Measurements from ENCODE around the gene OR11A1.

OR11A1 gene

GRCh38 chr6:29424168-29424567 is 32.7 kb downstream of the OR11A1 start:
- TF ChIP-seq TAF1 (IDR thresholded peaks at IDR 0.05; ENCODE audit: borderline replicate concordance, insufficient read depth, low read length) (no peak), FOXP2 (optimal IDR thresholded peaks at IDR 0.05; ENCODE audit: borderline replicate concordance, extremely low read depth, extremely low read length, insufficient read depth) (no peak), REST (IDR thresholded peaks at IDR 0.05; ENCODE audit: insufficient read depth in 1 of 2, low read depth in 2 of 2, low read length in 2 of 2) (no peak), POLR2AphosphoS5 (IDR thresholded peaks at IDR 0.05; ENCODE audit: low read depth, low read length) (no peak), SIN3A (IDR thresholded peaks at IDR 0.05; ENCODE audit: borderline replicate concordance, insufficient read depth, low read length) (no peak)

- TF ChIP-seq TAF1 (IDR thresholded peaks at IDR 0.05; ENCODE audit: borderline replicate concordance, insufficient read depth, low read length), result no peak
- TF ChIP-seq FOXP2 (optimal IDR thresholded peaks at IDR 0.05; ENCODE audit: borderline replicate concordance, extremely low read depth, extremely low read length, insufficient read depth), result no peak
- no peak for TF ChIP-seq REST (IDR thresholded peaks at IDR 0.05; ENCODE audit: insufficient read depth in 1 of 2, low read depth in 2 of 2, low read length in 2 of 2)
- no peak for TF ChIP-seq POLR2AphosphoS5 (IDR thresholded peaks at IDR 0.05; ENCODE audit: low read depth, low read length)
- TF ChIP-seq SIN3A (IDR thresholded peaks at IDR 0.05; ENCODE audit: borderline replicate concordance, insufficient read depth, low read length), result no peak
Observed at GRCh38 chr6:29419516-29419915, 37.4 kb downstream of the OR11A1 start.

- no peak for TF ChIP-seq REST (IDR thresholded peaks at IDR 0.05; ENCODE audit: insufficient read depth in 1 of 2, low read depth in 2 of 2, low read length in 2 of 2)
Observed at GRCh38 chr6:29414588-29414987, 42.3 kb downstream of the OR11A1 start, which contains the start of gene OR12D1. Gene OR12D1, plus strand, starts transcription at chr6:29414928.

GRCh38 chr6:29403801-29404200 is 53.1 kb downstream of the OR11A1 start:
- TF ChIP-seq POLR2AphosphoS5 (IDR thresholded peaks at IDR 0.05; ENCODE audit: low read depth, low read length), result no peak
- TF ChIP-seq FOXP2 (optimal IDR thresholded peaks at IDR 0.05; ENCODE audit: borderline replicate concordance, extremely low read depth, extremely low read length, insufficient read depth), result no peak

GRCh38 chr6:29399525-29399924 is 57.3 kb downstream of the OR11A1 start:
- TF ChIP-seq SIN3A (IDR thresholded peaks at IDR 0.05; ENCODE audit: borderline replicate concordance, insufficient read depth, low read length) (no peak), REST (IDR thresholded peaks at IDR 0.05; ENCODE audit: insufficient read depth in 1 of 2, low read depth in 2 of 2, low read length in 2 of 2) (no peak)

GRCh38 chr6:29395331-29395730 is 61.5 kb downstream of the OR11A1 start, which contains the start of gene OR12D2:
Gene OR12D2, plus strand, starts transcription at chr6:29395631. Its CDS starts 1,069 bp downstream, at chr6:29396700.
- TF ChIP-seq REST (IDR thresholded peaks at IDR 0.05; ENCODE audit: insufficient read depth in 1 of 2, low read depth in 2 of 2, low read length in 2 of 2) (no peak), SIN3A (IDR thresholded peaks at IDR 0.05; ENCODE audit: borderline replicate concordance, insufficient read depth, low read length) (no peak), TAF1 (IDR thresholded peaks at IDR 0.05; ENCODE audit: borderline replicate concordance, insufficient read depth, low read length) (no peak), FOXP2 (optimal IDR thresholded peaks at IDR 0.05; ENCODE audit: borderline replicate concordance, extremely low read depth, extremely low read length, insufficient read depth) (no peak), POLR2AphosphoS5 (IDR thresholded peaks at IDR 0.05; ENCODE audit: low read depth, low read length) (no peak)
